K562 (cell line): ENCODE data around the gene DYNLT4.

Experiments
- EHMT2 ChIP-seq: fragments of 450-650 bp; IDR thresholded peaks from 2 replicates; pipeline ENCODE4 v1.6.1; 2018; ENCODE audit warnings: antibody characterized with exemption
- TRIM28 ChIP-seq: fragments of 450-650 bp; IDR thresholded peaks from 2 replicates; pipeline ENCODE4 v1.6.1; 2017

DNA sequence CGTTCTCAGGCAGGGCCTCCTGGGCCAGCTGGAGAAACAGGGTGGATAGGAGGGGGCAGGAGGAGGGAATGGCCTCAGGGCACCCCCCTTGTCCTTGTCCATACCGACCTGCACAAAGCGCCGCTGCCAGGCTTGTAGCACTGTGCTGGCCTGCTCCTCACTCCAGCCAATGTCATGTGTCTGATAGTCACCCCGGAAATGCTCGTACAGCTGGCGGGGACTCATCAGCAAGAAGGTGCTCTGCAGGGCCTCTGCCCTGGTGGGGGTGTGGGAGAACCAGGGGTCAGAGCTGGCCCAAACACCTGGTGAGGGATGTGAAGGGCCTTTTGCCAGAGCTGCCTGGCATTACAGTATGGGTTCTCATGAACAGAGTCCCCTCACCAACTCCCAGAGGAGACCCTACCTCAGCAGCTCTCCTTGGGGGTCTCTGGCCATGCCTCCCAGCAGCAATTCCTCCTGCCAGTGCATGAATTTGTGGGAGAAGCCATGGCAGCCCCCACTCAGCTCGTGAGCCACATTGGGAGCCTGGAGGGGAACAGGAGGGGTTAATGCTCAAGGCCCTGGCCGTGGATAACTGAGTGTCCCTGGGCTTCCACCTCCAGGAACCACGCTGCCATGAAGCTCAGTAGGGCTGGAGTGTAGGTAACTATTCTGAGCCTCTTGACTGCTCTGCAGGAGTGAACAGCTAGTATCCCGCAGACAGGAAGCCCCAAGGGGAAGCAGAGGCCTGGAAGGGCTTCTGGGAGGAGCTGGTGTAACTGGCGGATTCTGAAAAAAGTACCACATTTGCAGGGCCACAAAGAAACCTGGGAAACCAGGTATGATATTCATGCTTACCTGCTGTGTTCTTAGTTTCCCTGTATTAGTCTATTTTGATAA, 22.6 kb upstream of the DYNLT4 start:
- TF ChIP-seq EHMT2 (no peak), TRIM28 (no peak)
